ENCODE results near the gene TMEM238.

The TMEM238 gene

DNA sequence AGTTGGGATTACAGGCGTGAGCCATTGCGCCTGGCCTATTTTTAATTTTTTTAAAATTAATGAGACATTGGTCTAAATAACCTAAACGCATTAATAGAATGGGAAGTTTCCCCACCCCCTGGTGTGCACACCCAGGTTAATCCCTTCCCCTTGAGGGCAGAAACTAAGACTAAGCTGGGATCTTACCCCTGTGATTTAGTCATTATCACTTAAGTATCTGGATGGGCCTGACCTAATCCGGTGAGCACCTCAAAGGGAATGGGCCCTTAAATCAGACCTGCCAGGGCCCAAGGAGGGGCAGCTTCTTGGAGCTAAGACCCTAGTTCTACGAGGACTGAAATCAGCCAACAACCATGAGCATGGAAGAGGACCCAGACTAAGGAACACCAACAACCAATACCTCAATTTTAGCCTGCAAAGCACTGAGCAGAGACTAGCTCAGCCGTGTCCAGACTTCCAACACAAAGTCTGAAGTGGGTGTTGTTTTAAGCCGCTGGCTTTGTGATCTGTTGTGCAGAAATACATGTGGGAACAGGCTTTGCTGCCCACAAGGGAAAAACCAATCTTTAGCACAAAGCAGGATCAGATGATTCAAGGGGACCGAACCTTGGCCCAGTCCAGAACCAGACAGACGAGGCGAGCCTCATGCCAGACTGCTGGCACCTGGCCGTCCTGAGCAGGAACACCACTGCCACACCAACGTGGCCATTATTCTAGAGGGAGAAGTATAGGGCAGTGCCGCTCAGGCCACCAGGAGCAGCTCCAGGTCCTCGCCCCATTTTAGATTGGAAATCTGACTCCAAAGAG is 16.4 kb upstream of the TMEM238 start:
- DNase-seq, result no peak

DNA sequence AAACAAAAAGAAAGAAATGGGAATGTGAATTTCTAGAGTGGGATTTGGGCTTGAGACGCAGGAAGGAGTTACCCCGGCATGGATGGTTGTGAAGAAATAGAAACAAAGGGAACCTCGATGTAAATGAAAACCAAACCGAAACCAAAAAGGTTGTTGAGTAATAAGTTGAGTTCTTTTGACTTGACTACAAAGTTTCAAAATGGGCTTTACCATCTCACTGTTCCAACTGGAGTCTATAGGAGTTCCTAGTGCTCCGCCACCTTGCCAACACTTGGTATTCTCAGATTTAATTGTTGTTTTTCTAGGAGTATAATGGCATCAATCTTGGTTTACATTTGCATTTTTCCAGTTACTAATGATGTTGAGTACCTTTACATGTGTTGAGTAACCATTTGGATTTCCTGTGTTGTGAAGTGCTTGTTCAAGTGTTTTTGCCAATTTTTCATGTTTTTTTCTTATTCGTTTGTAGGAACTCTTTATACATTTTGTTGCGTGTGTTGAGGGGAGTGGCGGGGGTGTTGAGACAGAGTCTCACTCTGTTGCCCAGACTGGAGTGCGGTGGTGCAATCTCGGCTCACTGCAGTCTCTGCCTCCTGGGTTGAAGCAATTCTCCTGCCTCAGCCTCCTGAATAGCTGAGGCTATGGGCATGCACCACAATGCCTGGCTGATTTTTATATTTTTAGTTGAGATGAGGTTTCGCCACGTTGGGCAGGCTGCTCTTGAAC is 14.3 kb upstream of the TMEM238 start:
- no peak for DNase-seq

DNA sequence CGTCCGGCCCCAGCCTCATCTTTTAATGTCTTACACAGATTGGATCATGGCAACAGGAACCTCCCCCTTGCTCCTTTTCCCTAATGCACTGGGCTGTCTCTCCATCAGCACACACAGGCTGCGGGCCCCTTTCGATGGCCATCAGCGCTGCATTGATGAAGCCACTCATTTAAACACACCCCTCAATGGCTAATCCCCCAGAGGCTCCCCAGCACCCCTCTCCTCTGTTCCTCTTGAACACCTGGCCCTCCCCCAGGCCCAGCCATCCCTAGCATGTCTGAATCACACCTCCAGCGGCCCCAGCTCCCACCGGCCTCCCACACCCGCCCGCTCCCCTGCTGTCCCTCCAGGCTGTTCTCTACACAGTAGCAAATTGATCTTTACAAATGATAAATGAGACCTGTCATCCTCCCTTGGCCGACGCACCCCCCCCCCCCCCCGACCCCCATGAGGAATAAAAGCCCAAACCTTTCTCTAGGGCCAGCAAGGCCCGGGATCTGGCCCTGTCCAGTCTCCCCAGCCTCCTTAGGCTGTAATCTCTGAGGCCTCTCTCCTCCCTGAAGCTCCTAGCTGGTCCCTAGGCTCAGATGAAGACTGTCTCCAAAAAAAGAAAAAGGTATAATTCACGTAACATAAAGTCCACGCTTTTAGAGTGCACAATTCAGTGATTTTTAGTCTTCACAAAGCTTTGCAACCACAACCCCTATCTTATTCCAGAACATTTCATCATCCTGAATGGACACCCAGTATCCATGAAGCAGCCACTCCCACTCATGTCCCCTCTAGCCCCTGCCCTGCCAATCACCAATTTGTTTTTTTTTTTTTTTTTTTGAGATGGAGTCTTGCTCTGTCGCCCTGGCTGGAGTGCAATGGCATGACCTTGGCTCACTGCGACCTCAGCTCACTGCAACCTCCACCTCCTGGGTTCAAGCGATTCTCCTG is 9.0 kb upstream of the TMEM238 start:
- DNase-seq, result no peak

DNA sequence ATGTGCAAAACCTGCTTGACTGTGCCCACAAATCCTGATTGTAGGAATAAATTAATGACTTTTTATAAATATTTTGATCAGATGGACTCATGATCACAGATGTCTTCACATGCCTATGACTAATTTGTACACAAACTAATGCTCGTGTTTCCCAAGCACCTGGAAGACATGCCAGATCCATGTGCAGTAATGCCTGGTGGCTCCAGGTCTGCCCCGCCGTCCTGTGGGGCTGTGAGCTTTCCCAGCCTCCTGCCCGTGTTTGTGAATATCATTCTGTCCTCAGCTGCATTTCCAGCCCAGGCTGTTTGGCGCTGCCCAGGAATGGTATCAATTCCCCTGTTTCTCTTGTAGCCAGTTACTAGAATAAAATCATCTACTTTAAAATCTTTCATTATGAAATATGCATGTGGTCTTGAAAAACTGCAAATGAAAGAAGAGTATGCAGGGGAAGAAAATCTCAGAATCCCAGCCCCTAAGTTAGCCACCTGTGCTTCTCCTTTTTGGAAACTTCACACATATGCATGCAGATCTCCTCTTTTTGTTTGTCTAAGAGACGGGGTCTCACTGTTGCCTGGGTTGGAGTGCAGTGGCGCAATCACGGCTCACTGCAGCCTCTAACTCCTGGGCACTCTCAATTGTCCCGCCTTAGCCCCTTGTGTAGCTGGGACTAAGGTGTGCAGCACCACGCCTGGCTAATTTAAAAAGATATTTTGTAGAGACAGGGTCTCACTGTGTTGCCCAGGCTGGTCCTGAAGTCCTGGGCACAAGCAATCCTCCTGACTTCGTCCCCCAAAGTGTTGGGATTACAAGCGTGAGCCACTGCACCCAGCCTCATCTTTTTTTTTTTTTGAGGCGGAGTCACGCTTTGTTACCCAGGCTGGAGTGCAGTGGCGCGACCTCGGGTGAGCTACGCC is 7.9 kb upstream of the TMEM238 start:
- no peak for DNase-seq

DNA sequence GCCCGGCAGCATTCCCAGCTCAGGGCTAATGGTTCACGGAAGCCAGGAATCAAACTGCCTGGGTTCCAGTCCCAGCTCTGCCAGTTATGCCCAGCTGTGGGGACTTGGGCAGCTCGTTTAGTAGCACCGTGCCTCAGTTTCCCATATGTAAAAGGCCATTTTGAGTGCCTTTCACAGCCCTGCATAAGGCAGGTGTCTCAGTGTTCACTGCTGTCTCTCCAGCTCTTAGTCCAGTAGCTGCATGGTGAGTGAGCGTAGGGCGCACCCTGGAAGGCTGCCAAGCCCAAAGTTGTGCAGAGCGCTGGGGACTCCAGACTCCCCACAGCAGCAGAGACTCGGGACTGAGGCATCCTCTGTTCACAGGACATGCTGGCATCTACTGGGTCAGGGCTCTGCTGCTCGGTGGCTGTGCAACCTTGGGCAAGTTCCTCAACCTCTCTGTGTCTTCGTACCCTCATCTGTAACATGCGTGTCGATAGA is 7.1 kb upstream of the TMEM238 start:
- no peak for DNase-seq

DNA sequence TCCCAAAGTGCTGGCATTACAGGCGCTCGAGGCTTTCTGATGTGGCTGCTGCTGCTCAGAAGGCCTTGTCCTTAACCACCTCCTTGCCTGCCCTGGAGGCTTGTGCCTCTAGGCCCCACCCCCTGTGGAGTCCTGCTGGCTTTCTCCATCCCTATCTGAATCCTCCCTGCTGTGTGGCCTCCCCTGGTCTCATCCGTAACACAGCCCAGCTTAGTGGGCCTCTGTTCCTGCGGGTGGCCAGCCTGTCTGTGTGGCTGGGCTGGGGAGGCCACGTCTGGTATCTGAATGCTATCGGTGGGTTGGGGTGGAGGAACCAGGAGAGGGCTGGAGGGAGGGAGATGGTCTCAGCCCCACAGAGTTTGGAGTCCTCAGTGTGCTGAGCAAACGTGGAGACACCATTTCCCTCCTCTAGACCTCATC is 6.4 kb upstream of the TMEM238 start:
- no peak for DNase-seq

DNA sequence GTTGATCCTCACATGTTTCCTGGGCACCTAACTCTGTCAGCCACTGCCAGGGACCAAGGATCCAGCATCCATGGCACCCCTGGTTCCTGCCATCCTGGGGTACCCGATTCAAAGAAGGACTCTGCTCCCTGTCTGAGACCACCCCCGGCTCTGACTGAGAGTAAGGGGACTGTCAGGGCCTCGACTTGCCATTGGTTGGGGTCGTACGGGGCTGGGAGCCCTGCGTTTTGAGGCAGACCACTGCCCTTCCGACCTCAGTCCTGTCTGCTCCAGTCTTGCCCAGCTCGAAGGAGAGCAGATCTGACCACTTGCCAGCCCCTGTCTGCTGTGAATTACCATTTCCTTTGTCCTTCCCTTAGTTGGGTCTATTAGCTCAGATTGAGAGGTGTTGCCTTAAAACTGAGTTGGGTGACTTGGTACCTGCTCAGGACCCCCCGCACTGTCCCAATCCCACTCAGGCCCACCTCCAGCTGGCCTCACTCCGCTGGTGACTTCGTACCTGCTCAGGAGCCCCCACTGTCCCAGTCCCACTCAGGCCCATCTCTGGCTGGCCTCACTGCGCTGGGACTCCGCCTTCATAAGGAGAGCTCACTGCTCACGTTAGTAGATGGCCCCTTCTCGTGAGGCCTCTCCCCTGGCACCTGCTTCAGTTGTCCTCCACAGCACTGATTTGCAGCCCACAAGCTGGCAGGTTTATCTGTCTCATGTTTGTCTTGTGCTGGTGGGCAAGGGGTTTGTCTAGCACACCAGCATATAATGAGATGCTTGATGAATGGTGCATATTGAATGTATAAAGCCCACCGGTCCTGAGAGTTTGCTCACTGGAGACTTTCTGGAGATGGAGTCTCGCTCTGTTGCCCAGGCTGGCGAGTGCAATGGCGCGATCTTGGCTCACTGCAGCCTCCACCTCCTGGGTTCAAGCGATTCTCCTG is 5.6 kb upstream of the TMEM238 start:
- no peak for DNase-seq

DNA sequence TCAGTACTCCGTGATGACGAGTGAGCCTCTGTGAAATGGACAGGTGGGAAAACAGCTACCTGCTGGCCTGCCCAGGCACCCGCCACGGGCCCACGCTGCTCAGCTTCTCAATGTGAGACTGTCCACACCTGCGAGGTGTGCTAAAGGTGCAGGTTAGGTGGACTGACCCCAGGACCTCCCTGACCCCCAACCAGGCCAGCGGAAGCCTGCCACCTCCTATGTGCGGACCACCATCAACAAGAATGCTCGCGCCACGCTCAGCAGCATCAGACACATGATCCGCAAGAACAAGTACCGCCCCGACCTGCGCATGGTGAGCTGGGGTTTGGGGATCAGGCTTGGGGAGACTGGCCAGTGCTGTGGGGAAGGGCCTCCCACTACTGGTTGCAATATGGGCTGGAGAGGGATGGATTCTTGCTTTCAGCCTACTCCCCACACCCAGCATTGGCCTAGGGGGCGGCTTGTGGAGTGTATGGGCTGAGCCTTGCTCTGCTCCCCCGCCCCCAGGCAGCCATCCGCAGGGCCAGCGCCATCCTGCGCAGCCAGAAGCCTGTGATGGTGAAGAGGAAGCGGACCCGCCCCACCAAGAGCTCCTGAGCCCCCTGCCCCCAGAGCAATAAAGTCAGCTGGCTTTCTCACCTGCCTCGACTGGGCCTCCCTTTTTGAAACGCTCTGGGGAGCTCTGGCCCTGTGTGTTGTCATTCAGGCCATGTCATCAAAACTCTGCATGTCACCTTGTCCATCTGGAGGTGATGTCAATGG is 3.8 kb upstream of the TMEM238 start:
- no peak for DNase-seq

DNA sequence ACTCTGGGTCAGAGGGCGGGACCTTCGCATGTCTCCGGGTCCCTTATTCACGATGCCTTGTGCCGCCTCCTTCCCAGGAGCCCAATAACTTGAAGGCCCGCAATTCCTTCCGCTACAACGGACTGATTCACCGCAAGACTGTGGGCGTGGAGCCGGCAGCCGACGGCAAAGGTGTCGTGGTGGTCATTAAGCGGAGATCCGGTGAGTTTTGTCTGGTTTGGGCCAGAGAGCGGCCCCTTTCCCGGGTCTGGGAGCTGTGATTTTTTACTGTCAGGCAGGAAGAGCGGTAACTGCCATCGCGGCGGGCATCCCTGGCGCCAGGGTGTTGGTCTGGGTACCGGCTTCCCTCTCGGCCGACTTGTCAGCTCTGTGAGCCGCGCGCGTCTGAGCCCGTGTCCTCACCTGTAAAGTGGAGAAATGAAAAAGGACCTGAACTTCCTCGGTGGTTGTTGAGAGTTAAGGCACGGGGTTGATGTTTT is 2.4 kb upstream of the TMEM238 start:
- DNase-seq, result no peak

DNA sequence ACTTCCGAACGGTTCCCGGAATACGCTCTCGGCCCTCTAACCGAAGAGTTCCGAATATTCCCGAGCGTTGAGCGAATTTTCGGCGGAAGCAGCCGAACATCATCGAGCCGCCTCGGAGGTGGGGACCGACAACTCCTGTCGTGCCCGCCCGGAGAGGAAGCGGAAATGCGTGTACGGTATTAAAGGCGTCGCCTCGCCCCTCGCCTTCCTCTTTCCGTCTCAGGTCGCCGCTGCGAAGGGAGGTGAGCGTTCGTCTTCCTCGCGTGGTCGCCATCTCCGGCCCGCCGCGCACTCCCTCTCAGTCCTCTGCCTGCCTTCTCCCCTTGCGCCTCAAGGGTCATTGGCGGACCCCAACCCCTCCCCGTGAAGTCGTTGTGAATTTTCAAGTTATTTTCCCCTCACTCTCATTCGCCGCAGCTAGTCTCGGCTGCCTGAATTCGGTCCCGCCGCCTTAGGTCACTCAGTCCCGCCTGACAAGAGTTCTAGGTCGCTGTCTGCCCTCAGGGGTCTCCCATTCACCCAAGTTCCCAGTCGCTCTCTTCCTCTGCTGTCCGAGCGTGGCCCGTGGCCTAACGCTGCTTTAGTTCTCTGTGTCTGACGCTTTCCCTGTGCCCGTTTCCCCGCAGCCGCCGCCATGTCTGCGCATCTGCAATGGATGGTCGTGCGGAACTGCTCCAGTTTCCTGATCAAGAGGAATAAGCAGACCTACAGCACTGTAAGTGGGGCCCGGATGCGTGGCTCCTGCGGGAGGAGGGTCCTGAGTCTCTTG is 1.8 kb upstream of the TMEM238 start, which contains the start of gene RPL28:
TSS of gene RPL28 (plus strand) at position 209 of the 769 bp plus-strand sequence. CDS start at position 635, 426 bp downstream.
- peak; percentile 99 for DNase-seq

DNA sequence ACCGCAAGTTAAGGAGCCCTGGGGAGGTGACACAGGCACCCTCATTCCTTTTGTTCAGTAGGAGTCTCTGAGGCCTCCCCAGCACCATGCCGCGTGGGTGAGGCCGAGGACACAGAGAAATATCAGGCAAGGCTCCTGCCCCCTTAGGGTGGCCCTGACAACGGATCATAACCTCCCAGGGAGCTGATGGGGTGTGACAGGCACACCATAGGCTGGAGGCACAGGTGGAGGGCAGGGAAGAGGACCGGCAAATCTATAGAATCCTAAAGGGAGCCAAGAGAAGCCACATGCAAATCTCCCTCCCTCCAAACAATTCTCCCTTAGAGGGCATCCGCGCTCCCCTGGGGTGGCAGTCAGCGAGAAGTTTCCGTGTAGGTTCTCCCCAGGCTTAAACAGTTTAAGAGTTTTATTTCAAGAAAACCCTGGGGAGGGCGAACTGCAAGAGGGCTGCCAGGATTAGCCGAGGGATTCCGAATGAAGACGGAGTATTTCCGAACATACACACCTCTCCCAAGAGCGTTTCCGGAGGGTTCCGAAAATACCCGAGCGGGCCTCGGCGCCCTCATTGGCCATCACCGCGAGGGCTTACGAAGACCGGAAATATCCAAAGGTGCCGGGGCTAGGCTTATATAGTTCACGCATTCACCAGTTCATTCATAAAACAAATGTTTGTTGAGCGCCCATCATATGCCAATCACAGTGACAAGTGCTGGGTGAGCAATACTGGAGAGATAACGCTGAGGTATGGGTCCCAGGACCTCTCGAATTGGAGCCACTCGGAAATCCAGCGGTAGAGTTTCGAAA is 1.0 kb upstream of the TMEM238 start:
- peak; percentile 96 for DNase-seq

DNA sequence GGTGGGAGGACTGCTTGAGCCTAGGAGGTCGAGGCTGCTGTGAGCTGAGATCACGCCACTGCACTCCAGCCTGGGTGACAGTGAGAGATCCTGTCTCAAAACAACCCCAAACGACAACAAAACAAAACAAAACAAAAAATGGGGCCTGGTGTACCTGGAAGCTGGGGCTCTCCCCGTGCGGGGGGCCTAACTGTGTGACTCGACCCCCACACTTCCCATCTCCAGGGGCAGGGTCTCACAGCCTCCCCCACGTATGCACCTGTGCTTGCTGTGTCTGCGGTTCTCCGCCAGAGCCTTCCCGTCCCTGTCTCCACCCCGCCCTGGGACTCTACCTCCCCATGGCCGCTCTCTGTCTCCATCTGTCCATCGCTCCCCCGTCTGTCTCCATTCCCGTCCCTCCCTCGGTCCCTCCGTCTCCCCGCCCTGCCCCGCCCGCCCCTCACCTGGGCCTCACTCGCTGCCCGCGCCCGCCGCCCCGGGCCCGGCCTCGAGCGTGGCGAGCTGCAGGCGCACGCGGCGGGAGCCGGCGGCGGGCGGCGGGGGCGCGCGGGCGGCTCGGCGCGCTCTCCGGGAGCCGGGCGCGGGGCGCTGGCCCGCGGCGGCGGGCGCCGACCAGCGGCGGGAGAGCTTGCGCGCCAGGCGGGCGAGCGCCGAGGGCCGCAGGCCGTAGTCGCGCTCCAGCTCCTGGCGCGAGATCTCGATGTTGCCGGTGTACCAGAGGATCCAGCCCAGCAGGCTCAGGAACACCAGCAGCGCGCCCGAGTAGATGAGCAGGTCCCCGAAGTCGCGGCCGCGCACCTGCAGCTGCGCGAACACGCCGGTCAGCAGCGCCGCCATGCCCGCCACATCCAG is 587 bp downstream of the TMEM238 start:
- peak; percentile 34 for DNase-seq

DNA sequence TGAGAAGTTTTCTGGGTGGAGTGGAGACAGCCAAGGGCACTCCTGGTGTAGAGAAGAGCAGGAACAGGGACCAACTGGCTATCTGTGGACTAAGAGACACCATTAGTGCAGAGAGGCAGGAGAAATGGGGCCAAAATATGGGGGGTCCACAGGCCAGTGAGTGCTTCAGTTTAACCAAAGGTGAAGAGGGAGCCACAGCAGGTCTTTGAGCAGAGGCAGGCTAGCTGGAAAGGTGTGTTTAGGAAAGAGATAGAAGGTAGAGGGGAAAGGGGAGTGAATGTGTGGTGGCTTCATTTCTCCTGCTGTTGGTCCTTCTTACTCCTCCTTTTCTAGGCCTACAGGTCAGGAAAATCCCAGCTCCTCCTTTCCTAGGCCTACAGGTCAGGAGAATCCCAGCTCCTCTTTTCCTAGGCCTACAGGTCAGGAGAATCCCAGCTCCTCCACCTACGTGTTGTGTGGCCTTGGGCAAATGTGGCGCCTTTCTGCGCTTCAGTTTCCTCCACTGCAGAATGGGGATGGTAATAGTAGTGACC is 1.5 kb downstream of the TMEM238 start:
- no peak for DNase-seq

DNA sequence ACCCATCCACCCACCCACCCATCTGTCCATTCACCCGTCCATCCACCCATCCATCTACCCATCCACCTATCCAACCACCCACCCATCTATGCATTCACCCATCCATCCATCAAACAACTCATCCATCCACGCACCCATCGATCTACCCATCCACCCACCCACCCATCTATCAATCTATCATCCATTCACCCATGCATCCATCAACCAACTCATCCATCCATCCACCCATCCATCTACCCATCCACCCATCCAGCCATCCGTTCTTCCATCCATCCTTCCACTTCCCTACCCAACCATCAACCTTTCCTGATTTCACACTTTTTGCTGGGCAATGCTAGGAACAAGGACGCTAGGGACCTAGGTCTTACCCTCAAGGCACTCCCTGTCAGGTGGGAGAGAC is 2.1 kb downstream of the TMEM238 start:
- no peak for DNase-seq

DNA sequence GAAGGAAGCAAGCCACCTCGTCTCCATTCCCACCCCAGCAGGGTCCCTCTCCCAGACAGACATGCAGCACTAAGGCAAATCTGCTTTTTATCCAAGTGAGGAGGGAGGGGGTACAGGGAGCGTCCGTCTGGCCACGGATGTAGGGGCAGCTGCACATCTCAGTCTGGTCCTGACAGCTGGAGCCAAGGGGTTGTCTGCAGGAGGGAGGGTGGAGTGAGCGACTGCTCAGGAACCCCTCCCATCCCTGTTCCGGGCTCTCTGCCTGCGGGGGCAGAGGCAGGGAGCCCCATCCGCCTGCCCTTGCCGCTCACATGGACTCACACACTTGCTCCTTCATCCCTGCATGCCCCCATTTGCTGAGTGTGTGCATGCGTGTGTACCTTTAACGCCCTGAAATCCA is 4.9 kb downstream of the TMEM238 start:
- no peak for DNase-seq

DNA sequence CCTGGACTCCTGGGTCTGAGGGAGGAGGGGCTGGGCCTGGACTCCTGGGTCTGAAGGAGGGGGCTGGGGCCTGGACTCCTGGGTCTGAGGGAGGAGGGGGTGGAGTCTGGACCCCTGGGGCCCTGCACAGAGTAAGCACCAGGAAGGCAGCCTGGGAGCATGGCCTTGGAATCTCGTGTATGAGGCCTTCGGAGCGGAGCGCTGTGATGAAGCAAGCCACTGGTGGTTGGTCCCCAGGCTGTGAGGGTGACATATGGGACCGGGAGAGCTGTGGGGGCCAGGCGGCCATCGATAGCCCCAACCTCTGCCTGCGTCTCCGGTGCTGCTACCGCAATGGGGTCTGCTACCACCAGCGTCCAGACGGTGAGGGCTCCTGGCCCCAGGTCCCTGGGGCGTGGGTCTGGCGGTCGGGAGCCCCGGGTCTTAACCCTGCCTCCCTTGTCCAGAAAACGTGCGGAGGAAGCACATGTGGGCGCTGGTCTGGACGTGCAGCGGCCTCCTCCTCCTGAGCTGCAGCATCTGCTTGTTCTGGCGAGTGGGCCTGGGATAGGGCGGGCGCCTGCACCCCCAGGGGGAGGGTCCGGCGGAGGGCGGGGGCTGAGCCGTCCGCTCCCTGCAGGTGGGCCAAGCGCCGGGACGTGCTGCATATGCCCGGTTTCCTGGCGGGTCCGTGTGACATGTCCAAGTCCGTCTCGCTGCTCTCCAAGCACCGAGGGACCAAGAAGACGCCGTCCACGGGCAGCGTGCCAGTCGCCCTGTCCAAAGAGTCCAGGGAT is 6.5 kb downstream of the TMEM238 start:
- no peak for DNase-seq
